ENCODE measurements around the gene PIF1. TPM values are rescaled to one million over a fixed set of nuclear protein-coding genes. Genes with fewer than 3 reads are reported as not detected.

PIF1 gene
- total RNA-seq, 1 donor from 2014 or later, result 1.7 TPM

GRCh38 chr15:64833690-64834089 is 8.2 kb upstream of the PIF1 start:
- H3K4me3 ChIP-seq (ENCODE audit: insufficient read depth, low read depth, low read length), result no peak overlapping the region
- no peaks in the 10 kb centered on the region for H3K9me3 ChIP-seq (ENCODE audit: insufficient read depth, low read depth, low read length)
- Mint-ChIP-seq H3K27ac (ENCODE audit: unreplicated experiment) (no peak overlapping the region), H3K36me3 (ENCODE audit: low read depth, unreplicated experiment) (no peaks in the 10 kb centered on the region), H3K4me1 (ENCODE audit: low read depth, unreplicated experiment) (no peaks in the 10 kb centered on the region), H3K9me3 (ENCODE audit: unreplicated experiment) (peaks cover 5% of the 10 kb centered on the region), H3K4me3 (ENCODE audit: unreplicated experiment) (no peak overlapping the region), H3K27me3 (ENCODE audit: low read depth, unreplicated experiment) (peaks cover 2% of the 10 kb centered on the region)
- TF ChIP-seq CTCF (IDR thresholded peaks at IDR 0.05; ENCODE audit: insufficient read depth, low read depth, low read length) (no peak), EZH2 (IDR thresholded peaks at IDR 0.05; ENCODE audit: insufficient read depth, low read length) (no peak)
- no peaks in the 10 kb centered on the region for H3K79me2 ChIP-seq (ENCODE audit: insufficient read depth, low read length)
- no peak for DNase-seq (ENCODE audit: low read depth)
- H4K20me1 ChIP-seq (ENCODE audit: insufficient read depth, low read length), result no peaks in the 10 kb centered on the region
- no peak overlapping the region for H3K9ac ChIP-seq (ENCODE audit: low read length)
- no peaks in the 10 kb centered on the region for H3K27me3 ChIP-seq (ENCODE audit: insufficient read depth, low read length)
- FAIRE-seq, result no peak
- no peak overlapping the region for H3K27ac ChIP-seq (ENCODE audit: low read depth, low read length)
- no peaks in the 10 kb centered on the region for H3K4me1 ChIP-seq (ENCODE audit: insufficient read depth, low read length)
- H3K36me3 ChIP-seq (ENCODE audit: insufficient read depth, low read length), result no peaks in the 10 kb centered on the region
- no peak overlapping the region for H3K4me2 ChIP-seq (ENCODE audit: low read length)
- H2AFZ ChIP-seq (ENCODE audit: low read depth, low read length), result no peak overlapping the region

- no peak overlapping the region for H2AFZ ChIP-seq (ENCODE audit: low read depth, low read length)
- H3K9ac ChIP-seq (ENCODE audit: low read length), result no peak overlapping the region
- DNase-seq (ENCODE audit: low read depth), result peak; percentile 26
- H3K79me2 ChIP-seq (ENCODE audit: insufficient read depth, low read length), result peaks cover 4% of the 10 kb centered on the region
- no peak overlapping the region for H3K27ac Mint-ChIP-seq (ENCODE audit: unreplicated experiment)
- H3K36me3 ChIP-seq (ENCODE audit: insufficient read depth, low read length), result no peaks in the 10 kb centered on the region
- H3K4me1 Mint-ChIP-seq (ENCODE audit: low read depth, unreplicated experiment), result peaks cover 3% of the 10 kb centered on the region
- FAIRE-seq, result no peak
- H3K4me3 ChIP-seq (ENCODE audit: insufficient read depth, low read depth, low read length), result no peak overlapping the region
- no peak overlapping the region for H3K27ac ChIP-seq (ENCODE audit: low read depth, low read length)
- no peaks in the 10 kb centered on the region for H3K36me3 Mint-ChIP-seq (ENCODE audit: low read depth, unreplicated experiment)
- H3K27me3 ChIP-seq (ENCODE audit: insufficient read depth, low read length), result no peaks in the 10 kb centered on the region
- H3K9me3 Mint-ChIP-seq (ENCODE audit: unreplicated experiment), result no peaks in the 10 kb centered on the region
- no peaks in the 10 kb centered on the region for H3K27me3 Mint-ChIP-seq (ENCODE audit: low read depth, unreplicated experiment)
- TF ChIP-seq CTCF (IDR thresholded peaks at IDR 0.05; ENCODE audit: insufficient read depth, low read depth, low read length), result no peak
- TF ChIP-seq EZH2 (IDR thresholded peaks at IDR 0.05; ENCODE audit: insufficient read depth, low read length), result no peak
- no peaks in the 10 kb centered on the region for H3K9me3 ChIP-seq (ENCODE audit: insufficient read depth, low read depth, low read length)
- no peak overlapping the region for H3K4me3 Mint-ChIP-seq (ENCODE audit: unreplicated experiment)
- no peak overlapping the region for H3K4me2 ChIP-seq (ENCODE audit: low read length)
- peaks cover 18% of the 10 kb centered on the region for H3K4me1 ChIP-seq (ENCODE audit: insufficient read depth, low read length)
- H4K20me1 ChIP-seq (ENCODE audit: insufficient read depth, low read length), result no peaks in the 10 kb centered on the region
Observed at GRCh38 chr15:64828985-64829384, 3.5 kb upstream of the PIF1 start.

- Histone ChIP-seq H3K4me1 (ENCODE audit: insufficient read depth, low read length) (peaks cover 23% of the 10 kb centered on the region), H3K9ac (ENCODE audit: low read length) (peak overlapping the region; percentile 83), H3K79me2 (ENCODE audit: insufficient read depth, low read length) (peaks cover 14% of the 10 kb centered on the region), H3K9me3 (ENCODE audit: insufficient read depth, low read depth, low read length) (no peaks in the 10 kb centered on the region), H3K36me3 (ENCODE audit: insufficient read depth, low read length) (no peaks in the 10 kb centered on the region), H3K27ac (ENCODE audit: low read depth, low read length) (peak overlapping the region; percentile 28), H3K4me3 (ENCODE audit: insufficient read depth, low read depth, low read length) (peak overlapping the region; percentile 75), H4K20me1 (ENCODE audit: insufficient read depth, low read length) (peaks cover 4% of the 10 kb centered on the region), H2AFZ (ENCODE audit: low read depth, low read length) (peak overlapping the region; percentile 63), H3K27me3 (ENCODE audit: insufficient read depth, low read length) (no peaks in the 10 kb centered on the region), H3K4me2 (ENCODE audit: low read length) (peak overlapping the region; percentile 99)
- no peak for TF ChIP-seq CTCF (IDR thresholded peaks at IDR 0.05; ENCODE audit: insufficient read depth, low read depth, low read length)
- no peak for TF ChIP-seq EZH2 (IDR thresholded peaks at IDR 0.05; ENCODE audit: insufficient read depth, low read length)
- Mint-ChIP-seq H3K4me3 (ENCODE audit: unreplicated experiment) (peak overlapping the region; percentile 81), H3K27me3 (ENCODE audit: low read depth, unreplicated experiment) (peaks cover 7% of the 10 kb centered on the region), H3K4me1 (ENCODE audit: low read depth, unreplicated experiment) (peaks cover 3% of the 10 kb centered on the region), H3K9me3 (ENCODE audit: unreplicated experiment) (peaks cover 1% of the 10 kb centered on the region), H3K36me3 (ENCODE audit: low read depth, unreplicated experiment) (peaks cover 2% of the 10 kb centered on the region), H3K27ac (ENCODE audit: unreplicated experiment) (no peak overlapping the region)
- no peak for FAIRE-seq
- peak; percentile 10 for DNase-seq (ENCODE audit: low read depth)
Observed at GRCh38 chr15:64824929-64825430, 467 bp downstream of the PIF1 start.

Data from astrocyte (in vitro differentiated cells and primary cell).